IMR-90 (cell line): ENCODE data around the gene ARMC10. TPM values are rescaled to one million over a fixed set of nuclear protein-coding genes. Genes with fewer than 3 reads are reported as not detected.
"Not testable (repeated sequence)": the region's sequence is repeated elsewhere in the genome, so short reads cannot be mapped to it uniquely, and the experiment has no call there.

Experiments used
- ATAC-seq: fragments of 200-7000 bp; cut with Tn5 transposase; 2 replicates; pipeline ENCODE4 v1.9.1; 2020; ENCODE audit warnings: low read depth, mild to moderate bottlenecking, moderate library complexity
- BruUV-seq: library from RNA; stranded (reverse); fragments of 400-500 nt; replicated peaks from 2 replicates; lab custom pipeline; 2021; lab: Mats Ljungman, UMichigan
- CTCF ChIA-PET: fragments of 300-600 bp; formaldehyde crosslinking; extraction: SDS; loops from one replicate; lab custom pipeline; 2021; ENCODE audit warnings: antibody characterized with exemption; lab: Yijun Ruan, JAX
- POLR2A ChIA-PET: fragments of 300-600 bp; sonication (Branson Sonifier 250); formaldehyde crosslinking; loops from one replicate; lab custom pipeline; 2022; ENCODE audit warnings: antibody characterized with exemption; ENCODE audit not compliant: unreplicated experiment; lab: Charles Lee
- DNase-seq: peaks from one replicate; pipeline ENCODE4 v3.0.0; 2013
- H2AFZ ChIP-seq: replicated peaks from 2 replicates; pipeline ENCODE3; 2013; ENCODE audit warnings: low read length, mild to moderate bottlenecking; ENCODE audit not compliant: poor library complexity
- H2AK5ac ChIP-seq: 2 replicates; pipeline ENCODE4 v1.6.1; 2013; ENCODE audit warnings: low read depth, low read length, inconsistent platforms
- H2AK9ac ChIP-seq: replicated peaks from 2 replicates; pipeline ENCODE3; 2013; ENCODE audit warnings: mild to moderate bottlenecking, low read depth, low read length, moderate library complexity; ENCODE audit not compliant: poor library complexity
- H2BK120ac ChIP-seq: 2 replicates; pipeline ENCODE4 v1.6.1; 2013; ENCODE audit warnings: low read depth, low read length, inconsistent platforms
- H2BK15ac ChIP-seq: 3 replicates; pipeline ENCODE4 v1.6.1; 2013; ENCODE audit warnings: low read depth, low read length, inconsistent platforms
- H2BK20ac ChIP-seq: 2 replicates; pipeline ENCODE4 v1.6.1; 2013; ENCODE audit warnings: low read depth, mild to moderate bottlenecking, inconsistent platforms, low read length, moderate library complexity
- H2BK5ac ChIP-seq: 2 replicates; pipeline ENCODE4 v1.6.1; 2013; ENCODE audit warnings: mild to moderate bottlenecking, low read depth, low read length, inconsistent platforms; ENCODE audit not compliant: poor library complexity, severe bottlenecking
- H3K14ac ChIP-seq: replicated peaks from 2 replicates; pipeline ENCODE4 v1.6.1; 2013; ENCODE audit warnings: low read depth, low read length, inconsistent platforms
- H3K18ac ChIP-seq: 2 replicates; pipeline ENCODE4 v1.6.1; 2013; ENCODE audit warnings: low read depth, low read length, control low read depth
- H3K23ac ChIP-seq: 2 replicates; pipeline ENCODE4 v1.6.1; 2013; ENCODE audit warnings: low read depth, low read length, inconsistent platforms
- H3K27ac ChIP-seq: 2 replicates; pipeline ENCODE4 v1.5.1; 2013; ENCODE audit warnings: mild to moderate bottlenecking, control low read depth, low read length; ENCODE audit not compliant: insufficient read depth
- H3K27me3 ChIP-seq: 2 replicates; pipeline ENCODE4 v1.6.1; 2013; ENCODE audit warnings: low read length; ENCODE audit not compliant: control insufficient read depth, insufficient read depth
- H3K36me3 ChIP-seq: 2 replicates; pipeline ENCODE4 v1.6.1; 2013; ENCODE audit warnings: low read length, mixed read lengths; ENCODE audit not compliant: control insufficient read depth, insufficient read depth
- H3K4ac ChIP-seq: 2 replicates; pipeline ENCODE4 v1.6.1; 2013; ENCODE audit warnings: low read depth, low read length, inconsistent platforms
- H3K4me1 ChIP-seq: 2 replicates; pipeline ENCODE4 v1.6.1; 2013; ENCODE audit warnings: low read length, mixed read lengths; ENCODE audit not compliant: control insufficient read depth, insufficient read depth
- H3K4me2 ChIP-seq: 2 replicates; pipeline ENCODE4 v1.6.1; 2013; ENCODE audit warnings: low read depth, mild to moderate bottlenecking, control low read depth, low read length, moderate library complexity
- H3K4me3 ChIP-seq: 2 replicates; pipeline ENCODE4 v1.5.1; 2013; ENCODE audit warnings: low read depth, mild to moderate bottlenecking, control low read depth, low read length, moderate library complexity; ENCODE audit not compliant: insufficient read depth
- H3K56ac ChIP-seq: 2 replicates; pipeline ENCODE4 v1.6.1; 2013; ENCODE audit warnings: low read length, inconsistent platforms; ENCODE audit not compliant: insufficient read depth; ENCODE audit errors: extremely low read depth
- H3K79me1 ChIP-seq, 2 experiments: 2 replicates each; pipeline ENCODE4 v1.6.1; 2013; ENCODE audit warnings: low read length in 2 of 2, inconsistent platforms in 1 of 2, low read depth in 1 of 2
- H3K9ac ChIP-seq: 2 replicates; pipeline ENCODE4 v1.6.1; 2013; ENCODE audit warnings: low read depth, low read length, control low read depth
- H3K9me1 ChIP-seq: 2 replicates; pipeline ENCODE4 v1.6.1; 2013; ENCODE audit warnings: low read length, inconsistent platforms; ENCODE audit not compliant: insufficient read depth
- H3K9me3 ChIP-seq: 2 replicates; pipeline ENCODE4 v1.6.1; 2013; ENCODE audit warnings: low read length; ENCODE audit not compliant: control insufficient read depth, insufficient read depth
- H4K20me1 ChIP-seq: 2 replicates; pipeline ENCODE4 v1.6.1; 2013; ENCODE audit warnings: low read length, inconsistent platforms; ENCODE audit not compliant: insufficient read depth
- H4K5ac ChIP-seq: 2 replicates; pipeline ENCODE4 v1.6.1; 2013; ENCODE audit warnings: mild to moderate bottlenecking, low read depth, low read length, control low read depth
- H4K8ac ChIP-seq, 2 experiments: 2 replicates each; pipeline ENCODE4 v1.6.1; 2013; ENCODE audit warnings: low read depth in 2 of 2, low read length in 2 of 2, control low read depth in 1 of 2, inconsistent platforms in 1 of 2
- H4K91ac ChIP-seq: 2 replicates; pipeline ENCODE4 v1.6.1; 2013; ENCODE audit warnings: low read depth, low read length, inconsistent platforms; ENCODE audit not compliant: insufficient read depth
- POLR2A ChIP-seq: IDR thresholded peaks from 2 replicates; pipeline ENCODE4 v1.6.1; 2012; ENCODE audit warnings: mild to moderate bottlenecking, low read depth, low read length
- RFX5 ChIP-seq: IDR thresholded peaks from 2 replicates; pipeline ENCODE4 v1.8.0; 2012; ENCODE audit warnings: low read depth, mild to moderate bottlenecking, low read length, moderate library complexity
- WGBS, 2 experiments: methylation state at CpG; one replicate each; pipeline versions ENCODE4 v1.1.5 to v1.1.7; 2013; ENCODE audit warnings: missing lambda C conversion rate in 2 of 2; ENCODE audit not compliant: insufficient read length in 1 of 2; ENCODE audit errors: extremely low coverage in 2 of 2; 5-methylcytosine and 5-hydroxymethylcytosine counted together
- dilution Hi-C: fragments of 300-500 bp; cut with HindIII; formaldehyde crosslinking; loops from one replicate; pipeline ENCODE4 v1.14.3; 2018; ENCODE audit warnings: low sequenced_read_pairs; ENCODE audit not compliant: unreplicated experiment
- in situ Hi-C: fragments of 300-500 bp; cut with MboI; formaldehyde crosslinking; loops from 3 replicates; pipeline ENCODE4 v1.14.3; 2019; ENCODE audit warnings: low sequenced_read_pairs, inconsistent platforms, mixed read lengths
- intact Hi-C: fragments of 100-400 bp; cut with micrococcal nuclease; formaldehyde crosslinking; loops from 2 replicates; pipeline ENCODE4 v1.10.0; 2022
- polyA plus RNA-seq, 3 experiments: library from polyadenylated mRNA; depleted of rRNA; stranded (reverse); fragments of >200 nt; gene quantifications; 2 replicates each; pipeline ENCODE4 v1.2.3, GENCODE V29; 2012; ENCODE audit warnings: low replicate concordance in 1 of 3
- total RNA-seq: library from RNA; depleted of rRNA; stranded (reverse); fragments of >200 nt; gene quantifications from 2 replicates; pipeline ENCODE4 v1.2.3, GENCODE V29; 2012

ARMC10 gene
- total and polyA plus RNA-seq, 2 of the 4 experiments (the other 2 are of a cell fraction), result 17.4 to 21.0 TPM

GRCh38 chr7:103051519-103051918 is 23.4 kb upstream of the ARMC10 start:
- CTCF ChIA-PET, result no interaction called here

GRCh38 chr7:103056006-103056405 is 18.9 kb upstream of the ARMC10 start:
- H4K8ac ChIP-seq, DNase-seq, H3K9ac ChIP-seq, H2BK20ac ChIP-seq, H3K9me3 ChIP-seq, H3K36me3 ChIP-seq, H3K79me1 ChIP-seq, H3K4me3 ChIP-seq, H3K56ac ChIP-seq, H3K18ac ChIP-seq, H2BK120ac ChIP-seq, BruUV-seq, H4K20me1 ChIP-seq, H3K27me3 ChIP-seq, H3K4ac ChIP-seq, H3K23ac ChIP-seq, H2BK15ac ChIP-seq, H2AFZ ChIP-seq, intact Hi-C loops, H3K4me2 ChIP-seq, H3K4me1 ChIP-seq, H4K5ac ChIP-seq, H2BK5ac ChIP-seq, CTCF ChIA-PET, ATAC-seq, dilution Hi-C loops, POLR2A ChIA-PET, H3K14ac ChIP-seq, H2AK9ac ChIP-seq, H3K9me1 ChIP-seq, H3K27ac ChIP-seq, H2AK5ac ChIP-seq, H4K91ac ChIP-seq, in situ Hi-C loops: not testable (repeated sequence)
- no CpG with 5 or more reads among the region's 1 CpG for WGBS, 2 experiments

More at GRCh38 chr7:103051519-103051918, 23.4 kb upstream of the ARMC10 start:
- H3K4ac ChIP-seq, result no peak overlapping the region
- H2BK20ac ChIP-seq, result no peak overlapping the region
- H3K18ac ChIP-seq, result no peak overlapping the region
- no peak overlapping the region for H4K5ac ChIP-seq
- no peaks in the 10 kb centered on the region for H4K20me1 ChIP-seq
- ATAC-seq, result no peak
- no peak overlapping the region for H2BK120ac ChIP-seq
- H3K9me1 ChIP-seq, result no peaks in the 10 kb centered on the region
- WGBS, 2 experiments, result 100% methylated on average over 1 of the region's 6 CpGs; no CpG with 5 or more reads in 1 of the 2 experiments
- H2AK5ac ChIP-seq, result no peak overlapping the region
- H2AFZ ChIP-seq, result no peak overlapping the region
- H3K4me2 ChIP-seq, result no peak overlapping the region
- TF ChIP-seq RFX5 (no peak), POLR2A (no peak)
- no peak overlapping the region for H3K9ac ChIP-seq
- no peaks in the 10 kb centered on the region for H3K79me1 ChIP-seq
- BruUV-seq, result no TSS peak
- in situ Hi-C loops (no loop called here), dilution Hi-C loops (no loop called here), intact Hi-C loops (no loop called here)
- no peaks in the 10 kb centered on the region for H3K4me1 ChIP-seq
- peaks cover 5% of the 10 kb centered on the region; the same call in 1 of the 2 replicates for H3K9me3 ChIP-seq
- no peaks in the 10 kb centered on the region for H3K36me3 ChIP-seq
- no peak overlapping the region for H3K14ac ChIP-seq
- no peak overlapping the region for H4K8ac ChIP-seq
- no peak for DNase-seq
- H3K27me3 ChIP-seq, result no peaks in the 10 kb centered on the region
- no peak overlapping the region for H2AK9ac ChIP-seq
- H3K4me3 ChIP-seq, result no peak overlapping the region
- no peak overlapping the region for H3K27ac ChIP-seq
- H4K91ac ChIP-seq, result no peak overlapping the region
- no peak overlapping the region for H3K23ac ChIP-seq
- no peak overlapping the region for H3K56ac ChIP-seq
- H2BK5ac ChIP-seq, result no peak overlapping the region
- no peak overlapping the region for H2BK15ac ChIP-seq
- POLR2A ChIA-PET, result no interaction called here
